Esophagus muscularis mucosa (tissue), 3 donors: Measurements from ENCODE around the gene TNFRSF19.

Source experiments
- POLR2AphosphoS5 ChIP-seq, 2 donors: sonication (generic); formaldehyde crosslinking; IDR thresholded peaks; one replicate each; pipeline ENCODE4 v1.6.1; 2017; ENCODE audit warnings: antibody characterized with exemption in 2 of 2
- TF ChIP-seq, protein P1 (sequence below), 3 experiments: fragments of 200-600 bp in 2 of 3; fragments of 450-650 bp in 1 of 3; sonication (generic) in 2 of 3; IDR thresholded peaks; one replicate each; pipeline ENCODE4 v1.5.1; 2017 to 2019; ENCODE audit warnings: antibody characterized with exemption in 3 of 3, mild to moderate bottlenecking in 2 of 3, moderate library complexity in 1 of 3

DNA sequence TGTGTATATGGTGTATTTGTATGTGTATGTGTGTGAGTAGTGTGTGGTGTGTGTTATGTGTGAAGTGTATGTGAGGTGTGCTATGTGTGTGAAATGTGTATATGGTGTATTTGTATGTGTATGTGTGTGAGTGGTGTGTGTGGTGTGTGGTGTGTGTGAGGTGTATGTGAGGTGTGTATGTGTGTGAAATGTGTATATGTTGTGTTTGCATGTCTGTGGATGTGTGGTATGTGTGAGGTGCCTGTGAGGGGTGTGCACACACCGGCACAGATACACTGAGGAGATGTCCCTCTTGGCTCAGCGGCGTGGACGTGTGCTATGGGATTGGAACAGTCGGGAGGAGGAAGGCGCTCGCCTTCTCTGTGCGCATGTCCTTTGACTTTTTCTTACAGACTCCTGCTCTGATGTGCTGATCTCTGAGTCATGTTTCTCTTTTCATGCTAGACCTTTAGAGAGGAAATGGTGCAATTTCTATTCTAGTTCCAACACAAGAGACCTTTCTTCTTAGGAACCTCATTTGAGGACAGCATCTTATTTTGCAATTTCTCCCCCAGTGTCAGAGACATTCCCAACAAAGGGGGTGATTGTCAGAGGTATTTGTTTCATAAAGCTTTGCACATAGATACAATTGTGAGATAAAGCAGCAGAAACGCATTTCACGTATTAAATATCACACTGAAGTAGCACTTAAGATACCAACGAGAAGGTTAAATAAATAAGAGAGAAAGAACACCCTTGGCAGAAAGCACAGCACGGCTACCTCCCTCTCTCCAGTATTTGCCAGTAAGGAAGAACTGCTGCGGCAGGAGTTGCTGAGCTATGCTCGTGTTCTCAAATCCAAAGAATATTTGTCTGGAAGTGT, 11.3 kb upstream of the TNFRSF19 start:
- peak; percentile 37 to 53 for TF ChIP-seq POLR2AphosphoS5 (IDR thresholded peaks at IDR 0.05)
- TF ChIP-seq, protein P1, sequence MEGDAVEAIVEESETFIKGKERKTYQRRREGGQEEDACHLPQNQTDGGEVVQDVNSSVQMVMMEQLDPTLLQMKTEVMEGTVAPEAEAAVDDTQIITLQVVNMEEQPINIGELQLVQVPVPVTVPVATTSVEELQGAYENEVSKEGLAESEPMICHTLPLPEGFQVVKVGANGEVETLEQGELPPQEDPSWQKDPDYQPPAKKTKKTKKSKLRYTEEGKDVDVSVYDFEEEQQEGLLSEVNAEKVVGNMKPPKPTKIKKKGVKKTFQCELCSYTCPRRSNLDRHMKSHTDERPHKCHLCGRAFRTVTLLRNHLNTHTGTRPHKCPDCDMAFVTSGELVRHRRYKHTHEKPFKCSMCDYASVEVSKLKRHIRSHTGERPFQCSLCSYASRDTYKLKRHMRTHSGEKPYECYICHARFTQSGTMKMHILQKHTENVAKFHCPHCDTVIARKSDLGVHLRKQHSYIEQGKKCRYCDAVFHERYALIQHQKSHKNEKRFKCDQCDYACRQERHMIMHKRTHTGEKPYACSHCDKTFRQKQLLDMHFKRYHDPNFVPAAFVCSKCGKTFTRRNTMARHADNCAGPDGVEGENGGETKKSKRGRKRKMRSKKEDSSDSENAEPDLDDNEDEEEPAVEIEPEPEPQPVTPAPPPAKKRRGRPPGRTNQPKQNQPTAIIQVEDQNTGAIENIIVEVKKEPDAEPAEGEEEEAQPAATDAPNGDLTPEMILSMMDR (IDR thresholded peaks at IDR 0.05), result no peak
